T1000 (cell line): ENCODE measurements around the gene E2F2.

Source experiments
- DNase-seq: peaks from one replicate; lab custom pipeline; 2025; ENCODE audit warnings: mixed read lengths; lab: John Stamatoyannopoulos, UW

E2F2 gene

GRCh38 chr1:23483321-23484252 lies 47.4 kb downstream of the E2F2 start, which contains the start of gene ASAP3:
Gene ASAP3, minus strand, starts transcription at chr1:23484179. Its CDS starts 46 bp downstream, at chr1:23484133.
- DNase-seq, result no peak

DNA sequence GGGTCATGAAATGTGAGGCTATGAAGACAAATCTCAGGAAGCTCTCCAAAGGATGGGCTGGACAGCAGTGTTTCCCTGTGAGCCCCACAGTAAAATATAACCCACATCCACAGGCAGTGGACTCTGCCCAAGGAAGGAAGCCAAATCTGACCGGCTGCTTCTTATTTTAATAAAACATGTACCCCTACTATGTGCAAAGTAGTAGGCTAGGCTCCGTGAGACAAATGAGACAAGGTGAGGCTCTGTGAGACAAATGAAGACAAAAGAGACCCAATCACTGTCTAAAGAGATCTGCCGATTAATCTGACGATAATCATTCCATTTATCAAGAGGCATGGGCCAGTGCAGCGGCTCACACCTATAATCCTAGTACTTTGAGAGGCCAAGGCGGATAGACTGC lies 49.1 kb downstream of the E2F2 start:
- DNase-seq, result no peak

DNA sequence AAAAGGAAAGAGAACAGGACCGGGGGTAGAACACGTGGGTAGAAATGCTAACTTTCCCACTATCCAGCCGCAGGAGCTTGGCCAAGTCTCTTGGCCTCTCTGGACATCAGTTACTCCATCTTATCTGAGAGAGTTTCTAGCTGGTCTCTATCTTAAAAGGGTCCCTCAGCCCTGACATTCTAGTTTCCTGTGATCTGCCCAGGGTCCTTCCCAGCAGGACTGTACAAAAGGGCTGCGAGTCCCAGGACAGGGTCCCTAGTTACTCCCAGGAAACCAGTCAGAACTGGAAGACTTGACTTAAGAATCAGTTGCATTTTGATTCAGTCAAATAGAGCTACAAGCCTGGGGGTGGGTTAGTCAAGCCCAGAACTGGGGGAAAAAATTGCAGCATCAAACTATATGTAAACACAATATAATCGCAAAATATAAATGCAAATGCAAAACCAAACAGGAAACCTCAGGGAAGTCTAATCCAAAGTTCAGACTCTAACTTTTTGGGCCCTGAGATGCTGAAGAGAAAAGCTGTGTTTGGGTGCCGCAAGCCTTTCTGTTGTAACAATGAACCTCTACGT lies 49.9 kb downstream of the E2F2 start:
- no peak for DNase-seq

DNA sequence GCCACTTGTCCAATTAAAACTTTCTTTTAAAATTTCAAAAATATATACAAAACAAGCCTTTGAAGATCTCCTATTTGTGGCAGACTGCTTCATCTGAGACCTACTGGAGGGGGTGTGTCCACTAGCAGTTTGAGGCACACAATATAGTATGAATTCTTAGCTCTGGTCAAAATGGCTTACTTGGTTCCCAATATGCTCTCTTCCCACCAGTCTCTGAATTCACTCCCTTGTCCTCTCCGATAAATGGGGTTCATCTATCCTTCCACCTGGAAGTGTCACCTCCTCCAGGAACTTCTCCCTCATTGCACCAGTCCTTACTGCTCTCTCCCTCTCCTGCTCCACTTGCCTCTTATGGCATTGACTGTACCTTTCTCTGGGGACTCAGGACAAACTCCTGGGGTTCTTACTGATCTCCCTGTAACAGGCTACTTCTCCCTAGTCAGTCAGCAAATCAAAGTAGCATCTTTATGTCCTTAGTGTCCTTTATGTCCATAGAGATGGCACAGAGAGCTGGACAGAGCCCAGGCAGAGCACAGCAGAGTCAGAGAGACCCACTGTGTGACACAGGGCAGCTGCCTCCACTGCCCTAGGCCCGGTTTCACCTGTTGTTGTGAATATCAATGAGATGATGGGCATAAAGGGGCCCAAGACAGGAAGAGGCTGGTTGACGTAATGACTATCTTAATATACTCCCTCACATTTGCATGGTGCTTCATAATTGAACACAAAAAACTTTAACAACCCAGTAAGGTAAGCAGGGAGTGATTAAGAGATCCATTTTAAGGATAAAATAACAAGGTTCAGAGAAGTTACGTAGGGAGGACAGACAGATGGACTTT lies 50.6 kb downstream of the E2F2 start:
- DNase-seq, result no peak

DNA sequence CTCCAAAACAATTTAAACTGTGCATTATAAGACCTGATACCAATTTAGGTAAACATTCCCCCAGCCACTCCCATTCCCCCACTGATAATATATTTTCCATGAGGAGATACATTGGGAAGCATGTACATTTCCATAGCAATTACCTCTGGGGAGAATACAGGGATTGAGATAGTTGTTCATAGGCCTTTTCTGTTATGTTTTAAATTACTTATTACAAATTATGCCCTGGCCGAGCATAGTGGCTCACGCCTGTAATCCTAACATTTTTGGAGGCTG lies 51.4 kb downstream of the E2F2 start:
- no peak for DNase-seq

DNA sequence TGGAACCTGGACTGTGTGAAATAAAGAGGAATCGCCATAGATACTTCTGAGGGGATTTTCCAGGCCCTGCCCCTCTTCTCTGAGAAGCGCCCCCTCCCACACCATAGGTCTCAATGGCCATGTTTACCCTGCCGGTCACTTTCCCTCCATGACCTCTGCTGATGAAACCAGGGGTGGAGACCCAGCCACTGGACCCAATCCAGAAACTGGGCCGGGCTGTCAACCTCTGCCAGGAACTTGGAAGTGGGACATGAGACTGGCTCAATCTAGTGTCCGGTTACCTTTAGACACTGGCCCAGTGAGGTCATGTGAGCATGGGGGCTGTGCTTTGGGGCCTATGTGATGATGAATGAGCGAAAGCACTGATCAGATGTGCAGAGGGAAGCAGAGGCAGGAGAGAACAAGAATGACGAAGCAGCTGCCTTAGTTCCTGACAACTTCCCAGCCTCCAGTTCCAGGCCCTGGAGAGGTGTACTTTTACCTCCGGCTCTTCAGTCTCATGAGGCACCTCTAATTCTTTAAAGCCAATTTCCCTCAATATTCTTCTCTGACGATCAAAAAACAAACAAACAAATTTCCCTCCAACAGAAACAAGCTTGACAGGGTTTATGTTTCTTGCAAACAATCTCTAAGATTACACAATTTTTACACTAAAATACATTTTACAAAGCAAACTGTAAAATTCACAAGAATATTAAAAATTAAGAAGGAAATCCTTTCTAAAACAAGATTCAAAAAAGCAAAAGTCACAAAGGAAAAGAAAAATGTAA lies 52.0 kb downstream of the E2F2 start:
- no peak for DNase-seq

DNA sequence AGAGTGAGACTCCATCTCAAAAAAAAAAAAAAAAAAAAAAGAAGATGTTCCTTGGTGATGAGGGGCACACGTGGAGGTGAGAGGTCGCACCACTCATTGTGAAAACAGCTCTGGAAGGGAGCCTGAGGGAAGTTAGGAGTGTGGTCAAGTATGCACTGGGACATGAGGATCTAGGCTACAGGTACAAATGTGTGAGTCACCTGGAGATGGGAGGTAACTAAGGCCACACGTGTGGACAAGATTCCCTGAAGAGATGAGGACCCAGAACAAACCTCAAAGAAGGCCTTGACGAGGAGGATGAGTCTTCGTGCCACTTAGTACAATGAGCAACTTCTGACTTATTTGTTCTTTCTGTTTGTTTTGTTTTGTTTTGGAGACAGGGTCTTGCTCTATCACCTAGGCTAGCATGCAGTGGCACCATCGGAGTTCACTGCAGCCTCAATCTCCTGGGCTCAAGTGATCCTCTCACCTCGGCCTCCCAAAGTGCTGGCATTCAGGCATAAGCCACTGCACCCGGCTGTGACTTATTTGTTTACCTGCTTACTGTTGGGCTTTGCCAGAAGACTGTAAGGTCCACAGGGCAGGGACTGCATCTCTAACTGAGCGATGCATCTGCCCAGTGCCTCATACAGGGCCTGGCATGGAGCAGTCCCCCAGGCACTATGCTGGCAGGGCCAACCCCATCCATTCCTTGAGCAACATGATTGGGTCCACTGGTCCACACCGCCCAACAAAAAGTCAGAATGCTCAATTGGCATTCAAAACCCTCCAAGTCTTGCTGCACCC lies 53.5 kb downstream of the E2F2 start:
- no peak for DNase-seq

- no peak for DNase-seq
Measured at GRCh38 chr1:23475641-23476040, 55.4 kb downstream of the E2F2 start.

GRCh38 chr1:23475134-23475628 lies 55.9 kb downstream of the E2F2 start:
- peak; percentile 62 for DNase-seq

DNA sequence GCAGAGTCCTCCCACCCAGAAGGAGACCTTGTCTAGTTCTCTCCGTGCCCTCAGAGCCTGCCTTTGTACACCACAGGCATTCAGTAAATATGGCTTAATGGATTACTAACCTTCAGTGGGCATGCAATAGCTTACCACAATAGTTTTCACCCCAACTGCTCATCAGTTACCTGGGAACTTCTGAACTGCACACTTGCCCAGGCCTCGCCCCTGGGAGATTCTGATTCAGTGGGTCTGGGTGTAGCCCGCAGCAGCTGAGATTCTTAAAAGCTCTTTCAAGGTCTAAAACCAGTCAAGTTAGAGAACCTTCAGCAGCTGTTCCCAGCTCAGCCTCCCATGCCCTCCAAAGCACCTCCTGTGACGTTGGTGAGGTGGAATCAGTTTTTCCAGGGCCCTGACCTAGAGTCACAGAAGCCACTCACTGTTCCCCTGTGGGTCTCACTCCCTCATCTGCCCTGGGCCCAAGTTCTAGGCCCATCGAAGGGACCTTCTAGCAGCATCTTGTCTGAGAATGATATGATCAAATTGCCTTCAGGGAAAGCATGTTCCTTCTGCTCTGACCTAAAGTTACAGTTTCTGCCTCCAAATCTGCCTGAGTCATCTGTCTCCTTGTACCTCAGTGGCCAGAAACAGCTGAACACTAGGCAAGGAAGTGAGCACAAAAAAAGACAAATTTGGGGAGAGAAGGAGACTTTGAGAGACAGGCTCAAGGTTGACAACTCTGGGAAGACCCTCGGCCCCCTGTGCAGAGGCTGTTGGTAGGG lies 57.8 kb downstream of the E2F2 start:
- no peak for DNase-seq

DNA sequence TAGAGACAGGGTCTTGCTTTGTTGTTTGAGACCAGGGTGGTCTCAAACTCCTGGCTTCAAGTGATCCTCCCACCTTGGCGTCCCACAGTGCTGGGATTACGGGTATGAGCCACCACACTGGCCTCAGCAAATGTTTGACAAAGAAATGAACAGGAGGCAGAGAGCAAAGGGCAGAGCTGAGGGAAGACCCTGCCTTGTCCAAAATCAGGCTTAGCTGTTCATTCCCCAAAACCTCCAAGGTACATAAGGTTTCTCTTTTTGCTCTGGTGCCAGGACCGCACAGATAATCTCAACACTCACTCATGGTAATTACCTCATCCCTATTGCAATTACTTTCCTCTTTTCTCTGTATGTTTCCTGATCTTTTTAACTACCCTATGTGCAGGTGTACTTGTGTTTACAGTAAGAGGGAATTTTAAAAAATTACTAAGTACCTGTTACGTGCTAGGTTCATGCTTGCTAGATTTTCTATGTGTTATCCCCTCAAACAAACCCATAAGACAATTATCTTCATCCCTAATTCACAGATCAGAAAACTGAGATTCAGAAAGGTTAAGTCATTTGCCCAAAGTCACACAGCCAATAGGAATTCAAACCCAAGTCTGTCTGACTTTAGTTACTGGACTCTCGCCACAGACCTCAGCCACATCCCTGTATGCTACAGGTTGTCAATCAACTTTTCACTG lies 58.5 kb downstream of the E2F2 start:
- DNase-seq, result no peak

DNA sequence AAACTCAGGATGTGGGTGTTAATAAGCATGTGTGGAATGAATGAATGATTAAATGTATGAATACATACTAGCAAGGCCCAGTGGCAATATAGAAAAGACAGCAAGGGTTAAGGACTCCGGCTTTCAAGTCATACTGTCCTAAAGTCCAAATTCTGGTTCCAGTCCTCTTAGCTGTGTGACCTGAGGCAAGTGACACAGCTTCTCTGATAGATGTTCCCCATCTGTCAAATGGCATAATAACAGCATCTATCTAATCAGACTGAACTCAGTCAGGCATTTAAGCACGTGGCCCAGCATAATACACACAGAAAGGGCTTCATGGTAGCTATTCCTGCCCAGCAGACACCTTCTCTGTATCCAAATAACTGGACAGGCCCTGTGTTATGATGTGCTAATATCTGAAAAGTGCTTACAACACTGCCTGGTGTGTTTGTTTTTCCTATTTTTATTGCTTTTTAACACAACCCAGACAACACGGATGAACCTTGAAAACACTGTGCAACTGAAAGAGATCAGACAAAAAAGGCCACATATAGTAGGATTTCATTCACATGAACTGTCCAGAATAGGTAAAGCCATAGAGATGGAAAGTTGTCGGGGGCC lies 59.5 kb downstream of the E2F2 start:
- DNase-seq, result no peak

GRCh38 chr1:23470282-23471070 lies 60.6 kb downstream of the E2F2 start:
- DNase-seq, result no peak

- DNase-seq, result no peak
Measured at GRCh38 chr1:23469372-23469982, 61.6 kb downstream of the E2F2 start.

- no peak for DNase-seq
Measured at GRCh38 chr1:23466423-23466989, 64.5 kb downstream of the E2F2 start.

DNA sequence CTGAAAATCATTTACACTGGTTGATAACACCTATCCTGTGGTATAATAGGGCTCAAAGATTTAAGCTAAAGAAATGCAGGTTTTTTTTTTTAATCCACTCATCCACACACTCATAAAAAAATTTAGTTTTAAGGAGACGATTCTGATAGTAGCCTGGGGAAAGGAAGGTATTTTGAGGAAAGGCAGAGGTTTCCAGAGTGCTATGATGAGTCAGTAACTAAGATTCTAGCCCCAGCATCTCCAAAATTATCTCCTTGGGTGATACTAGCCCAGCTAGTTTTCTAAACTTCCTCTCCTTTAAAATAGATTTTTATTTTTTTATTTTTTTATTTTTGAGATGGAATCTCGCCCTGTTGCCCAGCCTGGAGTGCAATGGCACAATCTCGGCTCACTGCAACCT lies 67.7 kb downstream of the E2F2 start:
- DNase-seq, result no peak

DNA sequence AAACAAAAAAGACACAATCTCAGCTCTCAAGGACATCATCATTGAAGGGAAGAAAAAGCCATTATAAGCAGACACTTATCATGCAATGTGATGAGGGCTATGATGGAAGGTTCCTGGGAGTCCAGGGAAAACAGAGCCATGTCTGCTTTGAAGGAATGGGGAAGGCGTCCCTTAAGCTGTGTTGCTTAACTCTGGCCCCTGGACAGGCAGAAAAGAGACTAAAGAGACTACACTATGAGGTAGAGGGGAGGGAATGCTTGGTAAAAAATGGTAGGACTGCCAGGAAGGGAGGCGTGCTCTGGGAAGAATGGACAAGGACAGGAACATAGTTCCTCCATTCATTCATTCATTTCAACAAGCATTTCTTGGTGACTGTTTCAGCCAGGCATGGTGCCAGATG lies 68.3 kb downstream of the E2F2 start:
- DNase-seq, result no peak

GRCh38 chr1:23461050-23461449 lies 70.0 kb downstream of the E2F2 start:
- no peak for DNase-seq
